Small intestine (tissue), 7 donors: ENCODE measurements around the gene CMC1. TPM values are rescaled to one million over a fixed set of nuclear protein-coding genes. Genes with fewer than 3 reads are reported as not detected.

Source experiments
- DNase-seq, 2 donors: peaks; one replicate each; pipeline versions ENCODE4 v3.0.0 to v3.0.0-alpha.2; 2013
- FAIRE-seq: peaks from 2 replicates; lab custom pipeline; 2012; peaks lifted over from hg19 to GRCh38; lab: Jason Lieb, UNC
- H3K27ac ChIP-seq, 3 donors: one replicate each; pipeline ENCODE4 v1.5.1; 2013; ENCODE audit warnings: low read length in 2 of 3, mild to moderate bottlenecking in 2 of 3, control low read depth in 1 of 3, inconsistent platforms in 1 of 3, low read depth in 1 of 3, moderate library complexity in 1 of 3
- H3K27me3 ChIP-seq, 3 donors: one replicate each; pipeline ENCODE4 v1.6.1; 2013; ENCODE audit warnings: low read length in 3 of 3, inconsistent platforms in 1 of 3; ENCODE audit not compliant: control insufficient read depth in 3 of 3, insufficient read depth in 3 of 3
- H3K36me3 ChIP-seq, 3 donors: one replicate each; pipeline ENCODE4 v1.6.1; 2013; ENCODE audit warnings: low read length in 3 of 3, inconsistent platforms in 1 of 3, low read depth in 1 of 3, mild to moderate bottlenecking in 1 of 3, moderate library complexity in 1 of 3; ENCODE audit not compliant: control insufficient read depth in 3 of 3, insufficient read depth in 2 of 3
- H3K4me1 ChIP-seq, 3 donors: one replicate each; pipeline ENCODE4 v1.6.1; 2013; ENCODE audit warnings: low read length in 2 of 3, inconsistent platforms in 1 of 3, low read depth in 1 of 3, mild to moderate bottlenecking in 1 of 3, moderate library complexity in 1 of 3; ENCODE audit not compliant: control insufficient read depth in 3 of 3, insufficient read depth in 2 of 3
- H3K4me3 ChIP-seq, 3 donors: one replicate each; pipeline ENCODE4 v1.5.1; 2013; ENCODE audit warnings: low read length in 3 of 3, control low read depth in 1 of 3, inconsistent platforms in 1 of 3, low read depth in 1 of 3, mild to moderate bottlenecking in 1 of 3, moderate library complexity in 1 of 3
- H3K9me3 ChIP-seq, 2 donors: one replicate each; pipeline ENCODE4 v1.6.1; 2013; ENCODE audit warnings: low read depth in 1 of 2, low read length in 1 of 2; ENCODE audit not compliant: control insufficient read depth in 2 of 2, insufficient read depth in 1 of 2
- whole genome bisulfite sequencing, 3 donors: extraction: QIAGEN DNeasy Blood & Tissue Kit; methylation state at CpG; one replicate each; pipeline ENCODE4 v1.1.7; 2013; 5-methylcytosine and 5-hydroxymethylcytosine counted together
- polyA plus RNA-seq, 4 donors: library from polyadenylated mRNA; stranded (reverse) in 3 of 4; unstranded in 1 of 4; fragments of 200-250 nt in 3 of 4; fragments of 120-200 nt in 1 of 4; gene quantifications; one replicate each; pipeline versions ENCODE4 v1.2.1 to v1.2.3, GENCODE V29; 2013
- donor health status: healthy with polysubstance abuse.
- donor health status: control.
- donor health status: control.
- donor health status: Bipolar disorder and iron deficiency.
- donor health status: healthy.

CMC1 gene
- polyA plus RNA-seq, 4 donors, result 33.1 to 57.3 (median 47.3) TPM

DNA sequence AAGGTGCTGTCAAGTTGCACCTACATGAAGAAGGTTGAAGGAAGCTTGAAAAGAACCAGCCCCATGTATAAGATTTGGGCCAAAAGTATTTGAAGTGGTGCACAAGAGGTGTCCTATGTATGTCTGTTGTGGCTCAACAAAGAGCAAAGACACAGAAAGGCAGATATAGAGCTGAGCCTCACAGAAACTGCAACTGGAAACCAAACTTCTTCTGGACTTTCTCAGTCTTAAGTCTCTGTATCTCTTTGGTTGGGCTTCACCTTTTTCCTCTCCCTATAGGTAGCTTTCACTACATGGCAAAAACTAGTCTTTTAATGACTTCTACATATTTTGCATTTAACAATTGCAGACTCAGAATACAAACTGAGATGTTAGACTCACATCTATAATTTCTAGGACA is 8.8 kb upstream of the CMC1 start:
- no peaks in the 10 kb centered on the region for H3K36me3 ChIP-seq
- FAIRE-seq (no peak), DNase-seq (no peak)
- no peaks in the 10 kb centered on the region for H3K27me3 ChIP-seq
- no peak overlapping the region for H3K4me3 ChIP-seq
- no peaks in the 10 kb centered on the region for H3K4me1 ChIP-seq
- no peaks in the 10 kb centered on the region for H3K9me3 ChIP-seq
- no peak overlapping the region for H3K27ac ChIP-seq

DNA sequence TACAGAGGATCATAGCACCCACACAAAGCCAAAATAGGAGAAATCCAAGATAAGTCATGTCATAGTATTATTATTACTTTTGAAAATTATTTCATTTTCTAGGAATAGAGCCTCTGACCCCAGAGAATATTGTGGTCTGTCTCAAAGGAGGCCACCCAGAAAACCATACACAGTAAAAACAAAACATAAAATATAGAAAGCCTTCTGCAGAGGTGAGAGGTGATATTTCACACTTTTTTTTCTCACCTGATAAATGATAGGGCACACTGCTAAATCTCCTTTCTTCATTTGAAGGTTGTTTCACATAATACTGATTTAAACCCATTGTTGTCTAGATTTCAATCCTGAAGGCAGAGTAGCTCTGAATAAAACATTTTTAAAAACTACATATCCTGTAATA is 7.0 kb upstream of the CMC1 start:
- DNase-seq (no peak), FAIRE-seq (no peak)
- no peaks in the 10 kb centered on the region for H3K9me3 ChIP-seq
- no peaks in the 10 kb centered on the region for H3K27me3 ChIP-seq
- H3K36me3 ChIP-seq, result no peaks in the 10 kb centered on the region
- H3K27ac ChIP-seq, result no peak overlapping the region
- H3K4me1 ChIP-seq, result no peaks in the 10 kb centered on the region
- H3K4me3 ChIP-seq, result no peak overlapping the region

DNA sequence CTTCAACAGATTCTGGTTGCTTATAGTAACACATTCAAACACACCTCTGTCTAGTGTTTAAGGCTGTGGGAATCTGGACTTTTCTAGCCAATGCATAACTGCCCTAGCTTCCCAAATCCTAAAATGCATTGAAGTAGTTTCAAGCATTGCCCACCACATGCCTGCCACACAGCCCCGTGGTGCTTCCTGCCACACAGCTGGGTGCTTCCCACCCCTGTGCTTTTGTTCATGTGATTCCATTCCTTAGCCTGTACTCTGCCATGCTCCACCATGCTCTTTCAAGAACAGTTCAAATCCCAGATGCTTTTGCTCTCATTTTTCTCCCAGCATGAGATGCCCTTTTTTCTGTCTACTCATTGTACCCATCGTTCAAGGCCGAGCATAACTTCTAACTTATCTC is 2.3 kb upstream of the CMC1 start:
- no peaks in the 10 kb centered on the region for H3K36me3 ChIP-seq
- WGBS, 3 donors, result 65 to 92% (median 91%) methylated on average over 3 of the region's 3 CpGs
- no peak for FAIRE-seq

GRCh38 chr3:28240441-28240840 is 978 bp upstream of the CMC1 start:
- Histone ChIP-seq H3K9me3 (no peaks in the 10 kb centered on the region), H3K27ac (peak overlapping the region in 1 of 3 donors; percentile 71), H3K4me3 (peak overlapping the region in 1 of 3 donors; percentile 93), H3K4me1 (peaks cover 0 to 16% (median 4%) of the 10 kb centered on the region in 3 donors), H3K36me3 (no peaks in the 10 kb centered on the region), H3K27me3 (no peaks in the 10 kb centered on the region)
- WGBS, 3 donors, result 33 to 53% (median 44%) methylated on average over 7 of the region's 7 CpGs
- FAIRE-seq (no peak), DNase-seq (no peak)

More for the DNA sequence above, 2.3 kb upstream of the CMC1 start:
- Histone ChIP-seq H3K27me3 (no peaks in the 10 kb centered on the region), H3K4me1 (peaks cover 0 to 16% (median 4%) of the 10 kb centered on the region in 3 donors), H3K9me3 (no peaks in the 10 kb centered on the region), H3K4me3 (no peak overlapping the region), H3K27ac (no peak overlapping the region)
- no peak for DNase-seq

DNA sequence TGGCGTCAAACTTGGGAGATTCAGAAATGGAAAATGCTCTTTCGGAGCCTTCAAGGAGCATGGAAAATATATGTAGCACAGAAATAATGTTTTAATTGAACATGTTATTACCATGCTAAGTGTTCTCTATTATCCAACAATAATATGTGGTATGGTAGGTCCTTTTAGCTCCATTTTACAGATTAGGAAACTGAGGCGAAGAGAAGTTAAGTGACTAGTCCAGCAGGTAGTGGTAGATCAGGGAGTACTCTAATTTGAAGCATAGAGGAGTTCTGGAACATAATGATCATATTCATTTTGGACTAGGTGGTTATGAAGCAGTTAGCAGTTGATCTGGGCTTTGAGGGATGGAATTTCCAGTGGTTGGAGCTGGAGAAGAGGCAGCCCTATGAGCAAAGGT is 1.1 kb downstream of the CMC1 start:
- H3K36me3 ChIP-seq, result no peaks in the 10 kb centered on the region
- H3K27me3 ChIP-seq, result no peaks in the 10 kb centered on the region
- DNase-seq (no peak), FAIRE-seq (no peak)
- H3K27ac ChIP-seq, result no peak overlapping the region
- H3K4me3 ChIP-seq, result peak overlapping the region in 2 of 3 donors; percentile 73 to 93
- H3K4me1 ChIP-seq, result peaks cover 2 to 16% (median 4%) of the 10 kb centered on the region in 3 donors
- no peaks in the 10 kb centered on the region for H3K9me3 ChIP-seq
- WGBS, 3 donors, result 80 to 87% (median 81%) methylated on average over 3 of the region's 3 CpGs

GRCh38 chr3:28243424-28244106 is 2.1 kb downstream of the CMC1 start:
- 63 to 70% (median 67%) methylated on average over 3 of the region's 3 CpGs for WGBS, 3 donors
- peaks cover 2 to 16% (median 4%) of the 10 kb centered on the region in 3 donors for H3K4me1 ChIP-seq
- no peaks in the 10 kb centered on the region for H3K27me3 ChIP-seq
- no peaks in the 10 kb centered on the region for H3K9me3 ChIP-seq
- no peak for FAIRE-seq
- no peak overlapping the region for H3K4me3 ChIP-seq
- no peak for DNase-seq
- no peak overlapping the region for H3K27ac ChIP-seq
- H3K36me3 ChIP-seq, result no peaks in the 10 kb centered on the region

DNA sequence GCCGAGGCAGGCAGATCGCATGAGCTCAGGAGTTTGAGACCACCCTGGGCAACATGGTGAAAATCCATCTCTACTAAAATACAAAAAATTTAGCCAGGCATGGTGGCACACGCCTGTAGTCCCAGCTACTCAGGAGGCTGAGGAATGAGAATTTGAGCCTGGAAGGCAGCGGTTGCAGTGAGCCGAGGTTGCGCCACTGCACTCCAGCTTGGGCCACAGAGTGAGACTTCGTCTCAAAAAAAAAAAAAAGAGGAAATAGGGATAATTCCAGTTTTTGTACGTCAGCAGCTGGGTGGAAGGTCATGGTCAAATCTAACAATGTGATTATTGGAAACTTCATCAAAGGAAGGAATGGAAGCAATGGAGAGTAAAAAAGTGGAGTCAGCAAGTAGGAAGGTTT is 3.1 kb downstream of the CMC1 start:
- Histone ChIP-seq H3K9me3 (no peaks in the 10 kb centered on the region), H3K27me3 (no peaks in the 10 kb centered on the region), H3K27ac (no peak overlapping the region), H3K4me1 (peaks cover 2 to 16% (median 4%) of the 10 kb centered on the region in 3 donors), H3K36me3 (no peaks in the 10 kb centered on the region), H3K4me3 (no peak overlapping the region)
- DNase-seq (no peak), FAIRE-seq (no peak)
- 87 to 90% (median 88%) methylated on average over 8 of the region's 8 CpGs for WGBS, 3 donors

DNA sequence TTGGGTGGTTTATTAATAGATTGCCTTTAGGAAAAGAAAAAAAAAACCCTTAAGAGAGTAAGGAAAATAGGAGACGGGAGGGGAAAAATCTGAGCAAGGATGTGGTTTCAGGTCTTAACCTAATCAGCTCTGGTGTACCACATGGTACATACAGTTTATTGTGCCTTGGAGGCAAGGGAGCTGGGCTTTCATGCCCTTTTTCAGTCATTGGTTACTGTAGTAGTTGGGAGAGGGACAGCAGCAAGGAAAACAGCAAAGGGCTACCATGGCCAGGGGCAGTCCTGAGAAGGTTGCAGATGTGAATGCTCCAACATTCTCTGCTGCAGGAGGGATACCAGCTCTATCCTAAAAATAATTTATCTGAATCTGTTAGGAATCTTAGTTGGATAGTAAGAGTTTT is 5.9 kb downstream of the CMC1 start:
- Histone ChIP-seq H3K27ac (no peak overlapping the region), H3K4me1 (peaks cover 0 to 4% (median 2%) of the 10 kb centered on the region in 3 donors), H3K27me3 (no peaks in the 10 kb centered on the region), H3K36me3 (no peaks in the 10 kb centered on the region), H3K9me3 (no peaks in the 10 kb centered on the region), H3K4me3 (no peak overlapping the region)
- FAIRE-seq (no peak), DNase-seq (no peak)
- 73 to 91% (median 80%) methylated on average over 1 of the region's 1 CpG for whole genome bisulfite sequencing, 3 donors

GRCh38 chr3:28250999-28251398 is 9.6 kb downstream of the CMC1 start:
- H3K27me3 ChIP-seq, result no peaks in the 10 kb centered on the region
- H3K4me1 ChIP-seq, result peaks cover 0 to 2% (median 0%) of the 10 kb centered on the region in 3 donors
- FAIRE-seq, result no peak
- 65 to 77% (median 74%) methylated on average over 3 of the region's 3 CpGs for WGBS, 3 donors
- no peaks in the 10 kb centered on the region for H3K9me3 ChIP-seq
- H3K36me3 ChIP-seq, result peaks cover 0 to 3% (median 0%) of the 10 kb centered on the region in 3 donors
- DNase-seq, result no peak
- H3K27ac ChIP-seq, result no peak overlapping the region
- H3K4me3 ChIP-seq, result no peak overlapping the region
